GM19238 (cell line): Measurements from ENCODE around the gene CRABP2.

ENCODE experiments used
- DNase-seq: peaks from one replicate; pipeline ENCODE4 v3.0.0; 2011; ENCODE audit warnings: low spot score; ENCODE audit not compliant: insufficient read length

CRABP2 gene

GRCh38 chr1:156670359-156670758 lies 35.0 kb downstream of the CRABP2 start:
- no peak for DNase-seq

DNA sequence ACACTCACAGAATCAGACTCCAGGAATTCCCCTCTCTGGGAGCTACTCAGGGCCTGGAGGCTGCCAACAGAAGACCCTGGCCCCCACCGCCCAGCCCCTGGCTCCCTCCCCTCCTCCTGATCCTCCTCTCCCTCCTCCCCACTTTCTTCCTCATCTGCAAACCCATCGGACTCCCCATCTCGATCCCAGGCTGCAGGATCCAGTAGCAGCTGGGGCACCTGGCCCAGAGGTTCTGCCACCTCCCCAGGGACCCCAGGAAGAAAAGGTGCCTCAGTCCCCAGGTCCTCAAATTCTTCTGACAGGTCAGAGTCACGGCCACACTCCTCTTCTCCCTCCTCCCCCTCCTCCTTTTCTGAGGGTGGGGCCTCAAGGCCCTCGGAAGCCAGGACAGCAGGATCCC lies 35.6 kb downstream of the CRABP2 start:
- no peak for DNase-seq

- no peak for DNase-seq
Observed at GRCh38 chr1:156668801-156669637, 36.4 kb downstream of the CRABP2 start.

DNA sequence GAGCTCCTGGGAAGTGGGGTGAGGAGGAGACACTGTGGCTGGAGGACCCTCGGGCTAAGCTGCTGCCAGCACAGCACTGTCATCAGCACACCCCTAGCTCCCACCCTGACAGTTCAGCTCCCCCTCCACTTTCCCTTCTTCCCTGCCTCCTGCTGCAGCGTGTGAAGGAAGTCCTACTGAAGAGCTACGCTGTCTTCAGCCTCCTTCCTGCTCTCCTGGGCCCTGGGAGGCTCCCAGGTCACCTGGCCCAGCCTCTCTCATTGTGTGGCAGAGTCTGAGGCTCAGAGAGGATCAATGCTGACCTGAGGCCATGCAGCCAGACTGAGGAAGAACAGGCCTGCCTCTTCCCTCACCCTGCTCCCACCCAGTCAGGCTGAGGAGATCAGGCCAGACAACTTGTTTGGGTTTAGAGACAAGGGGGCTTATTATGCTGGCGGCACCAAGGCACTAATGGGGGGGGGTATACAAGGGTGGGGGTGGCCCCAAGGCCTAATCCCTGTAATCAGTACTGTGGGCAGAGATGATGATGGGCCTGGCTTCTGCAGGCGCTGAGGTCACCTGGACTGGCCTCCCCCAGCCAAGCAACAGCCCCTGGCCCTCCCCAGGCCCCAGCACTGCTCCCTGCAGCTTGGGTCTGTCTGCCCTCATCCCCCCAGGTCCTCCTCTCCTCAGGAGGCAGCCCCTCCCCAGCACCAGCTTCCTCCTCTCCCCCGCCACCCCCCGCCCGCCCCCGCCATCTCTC lies 37.2 kb downstream of the CRABP2 start:
- DNase-seq: no peak

DNA sequence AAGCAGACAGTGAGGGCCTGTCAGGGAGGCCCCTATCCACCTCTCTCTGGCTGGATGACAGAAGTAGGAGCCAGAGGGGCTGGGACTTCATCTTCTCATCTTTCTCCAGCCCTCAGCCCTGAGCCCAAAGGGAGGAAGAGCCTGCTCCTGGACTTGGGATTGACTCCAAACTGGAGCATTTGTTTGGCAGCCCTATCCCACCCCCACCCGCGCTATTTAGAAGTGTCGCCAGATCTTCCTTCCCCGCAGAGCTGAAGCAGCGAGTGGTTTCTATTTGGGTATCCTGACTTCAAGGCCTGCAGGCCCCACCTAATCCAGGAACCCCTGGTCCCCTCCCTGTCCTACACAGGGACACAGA lies 37.8 kb downstream of the CRABP2 start:
- no peak for DNase-seq

DNA sequence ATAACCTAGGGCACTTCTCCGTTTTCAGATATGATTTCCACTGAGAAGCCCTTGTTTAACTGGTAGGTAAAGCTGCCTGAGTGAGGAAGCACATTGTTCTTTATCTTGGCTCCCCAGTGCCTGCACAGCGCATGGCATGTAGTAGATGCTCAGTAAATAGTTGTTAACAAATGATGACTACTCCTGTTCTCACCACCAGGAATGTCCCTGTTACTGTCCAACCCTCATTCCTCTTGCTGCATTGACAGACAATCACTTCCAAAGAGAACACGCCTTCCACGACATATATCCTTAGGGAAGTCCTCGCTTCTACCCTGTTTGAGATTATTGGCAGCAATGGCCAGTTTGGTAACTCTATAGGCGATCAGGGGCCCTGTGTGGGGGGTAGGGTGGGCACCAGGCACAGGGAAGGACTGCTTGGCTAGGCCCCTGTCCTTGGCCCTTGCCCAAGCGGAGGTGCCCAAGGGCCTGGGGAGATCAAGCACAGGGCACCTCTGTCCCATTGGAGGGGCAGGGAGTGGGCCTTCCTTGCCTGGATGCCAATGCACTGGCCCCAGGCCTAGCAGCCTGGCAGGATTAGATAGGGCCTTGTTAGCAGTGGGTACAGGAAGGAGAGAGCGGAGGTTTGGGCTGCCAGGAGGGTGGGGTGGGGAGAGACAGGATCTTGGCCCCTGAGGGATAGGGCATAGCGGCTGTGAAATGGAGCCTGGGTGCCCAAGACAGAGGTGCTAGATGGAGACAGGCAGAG lies 38.3 kb downstream of the CRABP2 start:
- no peak for DNase-seq

GRCh38 chr1:156665539-156665938 lies 39.8 kb downstream of the CRABP2 start:
- DNase-seq: no peak

DNA sequence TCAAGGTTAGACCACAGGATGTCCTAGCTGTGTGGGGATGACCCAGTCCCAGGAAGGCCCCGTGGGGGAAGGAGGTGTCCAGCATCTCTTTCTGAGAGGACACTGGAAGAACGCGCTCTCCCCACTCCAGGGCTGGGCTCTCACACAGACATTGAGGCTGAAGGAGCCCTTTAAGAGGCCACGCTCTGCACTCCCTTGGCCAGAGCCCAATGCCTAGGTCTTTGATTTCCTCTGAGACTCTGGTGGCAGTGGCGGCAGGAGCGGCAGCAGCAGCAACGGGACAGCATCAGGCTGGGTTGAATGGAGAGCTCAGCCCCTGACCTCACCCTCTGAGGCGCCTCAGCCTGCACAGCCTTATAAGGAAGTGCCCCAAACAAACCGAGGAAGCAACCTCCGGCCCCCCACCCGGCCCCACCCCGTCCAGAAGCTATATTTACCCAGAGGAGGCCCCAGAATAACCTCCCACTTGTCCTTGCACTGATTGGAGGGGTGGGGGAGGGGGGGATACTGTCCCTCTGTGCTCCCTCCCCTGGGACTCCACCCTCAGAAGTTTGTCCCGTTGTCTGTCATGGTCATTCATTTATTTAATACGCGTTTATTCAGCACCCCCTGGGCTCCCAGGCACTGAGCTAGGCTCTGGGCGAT lies 40.5 kb downstream of the CRABP2 start:
- DNase-seq: no peak

- DNase-seq: no peak
Observed at GRCh38 chr1:156664046-156664766, 41.2 kb downstream of the CRABP2 start.

GRCh38 chr1:156663178-156663577 lies 42.2 kb downstream of the CRABP2 start:
- no peak for DNase-seq

- DNase-seq: no peak
Observed at GRCh38 chr1:156662800-156663055, 42.7 kb downstream of the CRABP2 start.

DNA sequence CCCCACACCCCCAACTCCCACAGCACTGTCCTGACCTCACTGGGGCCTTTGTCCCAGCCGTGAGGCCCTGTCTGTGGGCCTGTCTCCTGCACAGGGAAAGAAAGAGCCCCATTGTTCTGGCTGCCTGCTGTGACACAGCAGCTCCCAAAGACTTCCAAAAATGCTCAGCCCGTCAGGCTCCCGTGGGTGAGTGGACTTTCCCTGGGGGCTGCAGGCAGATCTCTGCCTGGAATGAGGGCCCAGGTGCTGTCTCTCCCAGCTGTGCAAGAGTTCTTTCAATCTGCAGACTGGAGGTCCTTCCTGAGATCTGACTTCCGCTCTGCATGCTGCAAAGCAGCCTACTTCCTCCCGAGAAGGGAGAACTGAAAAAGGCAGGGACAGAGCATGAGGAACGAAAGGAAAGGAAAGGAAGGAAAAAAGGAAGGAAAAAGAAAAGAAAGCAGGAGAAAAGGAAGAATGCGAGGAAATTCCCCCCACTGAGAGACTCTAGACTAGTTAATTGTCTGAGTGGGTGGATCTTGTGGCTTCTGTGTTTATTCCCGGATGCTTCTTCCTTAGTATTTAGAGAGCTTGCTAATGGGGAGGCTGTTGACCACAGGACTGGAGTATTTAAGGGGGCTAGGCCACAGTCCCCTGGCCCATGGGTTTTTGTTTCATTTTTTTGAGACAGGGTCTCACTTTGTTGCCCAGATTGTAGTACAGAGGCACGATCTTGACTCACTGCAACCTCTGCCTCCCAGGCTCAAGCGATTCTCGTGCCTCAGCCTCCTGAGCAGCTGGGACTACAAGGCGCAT lies 43.2 kb downstream of the CRABP2 start:
- no peak for DNase-seq

GRCh38 chr1:156660752-156661112 lies 44.7 kb downstream of the CRABP2 start:
- no peak for DNase-seq

GRCh38 chr1:156659988-156660751 lies 45.2 kb downstream of the CRABP2 start:
- DNase-seq: peak; percentile 97

GRCh38 chr1:156659661-156659987 lies 45.8 kb downstream of the CRABP2 start:
- no peak for DNase-seq

GRCh38 chr1:156658945-156659574 lies 46.3 kb downstream of the CRABP2 start:
- DNase-seq: no peak

DNA sequence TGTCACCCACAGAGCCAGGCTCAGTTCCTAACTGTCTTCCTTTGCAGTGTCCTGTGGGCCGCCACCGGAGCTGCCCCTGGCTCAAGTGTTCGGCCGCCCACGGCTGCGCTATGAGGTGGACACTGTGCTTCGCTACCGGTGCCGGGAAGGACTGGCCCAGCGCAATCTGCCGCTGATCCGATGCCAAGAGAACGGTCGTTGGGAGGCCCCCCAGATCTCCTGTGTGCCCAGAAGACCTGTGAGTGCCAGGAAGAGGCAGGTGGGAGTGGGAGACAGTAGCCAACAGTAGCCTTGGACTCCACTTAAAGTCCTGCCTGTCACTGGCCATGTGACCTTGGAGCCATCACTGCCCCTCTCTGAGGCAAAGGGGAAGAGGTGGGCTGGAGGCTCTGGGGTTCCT lies 46.9 kb downstream of the CRABP2 start:
- DNase-seq: no peak

GRCh38 chr1:156657741-156658319 lies 47.6 kb downstream of the CRABP2 start:
- no peak for DNase-seq
